Liver (tissue), 9 donors: ENCODE results near the gene ZNF142. TPM values are rescaled to one million over a fixed set of nuclear protein-coding genes. Genes with fewer than 3 reads are reported as not detected.

Experiments used
- DNase-seq: peaks from one replicate; pipeline ENCODE4 v3.0.0-alpha.2; 2017; ENCODE audit warnings: low spot score
- H3K27ac ChIP-seq, 2 donors: one replicate each; pipeline ENCODE4 v1.7.0; 2013; ENCODE audit warnings: inconsistent platforms in 2 of 2, low read length in 2 of 2, control low read depth in 1 of 2, low read depth in 1 of 2, mild to moderate bottlenecking in 1 of 2
- H3K27me3 ChIP-seq, 4 donors: one replicate each; pipeline versions ENCODE4 v1.6.1 to v1.7.0; 2013; ENCODE audit warnings: low read length in 3 of 4, inconsistent platforms in 1 of 4, mild to moderate bottlenecking in 1 of 4, moderate library complexity in 1 of 4; ENCODE audit not compliant: control insufficient read depth in 4 of 4, insufficient read depth in 4 of 4
- H3K36me3 ChIP-seq, 4 donors: one replicate each; pipeline versions ENCODE4 v1.6.1 to v1.7.0; 2013; ENCODE audit warnings: low read length in 3 of 4, mild to moderate bottlenecking in 3 of 4, low read depth in 1 of 4, moderate library complexity in 1 of 4; ENCODE audit not compliant: control insufficient read depth in 4 of 4, insufficient read depth in 3 of 4
- H3K4me1 ChIP-seq, 4 donors: one replicate each; pipeline versions ENCODE4 v1.6.1 to v1.7.0; 2013; ENCODE audit warnings: low read length in 3 of 4, mild to moderate bottlenecking in 3 of 4, moderate library complexity in 1 of 4; ENCODE audit not compliant: control insufficient read depth in 4 of 4, insufficient read depth in 4 of 4
- H3K4me3 ChIP-seq, 3 donors: one replicate each; pipeline versions ENCODE4 v1.6.1 to v1.7.0; 2013; ENCODE audit warnings: low read length in 3 of 3, control low read depth in 1 of 3, low read depth in 1 of 3, mild to moderate bottlenecking in 1 of 3
- H3K9ac ChIP-seq, 2 donors: one replicate each; pipeline ENCODE4 v1.7.0; 2013; ENCODE audit warnings: low read length in 2 of 2, mild to moderate bottlenecking in 2 of 2, moderate library complexity in 2 of 2, control low read depth in 1 of 2, low read depth in 1 of 2
- H3K9me3 ChIP-seq, 4 donors: one replicate each; pipeline versions ENCODE4 v1.6.1 to v1.7.0; 2013; ENCODE audit warnings: low read length in 3 of 4; ENCODE audit not compliant: control insufficient read depth in 4 of 4
- EGR1 ChIP-seq, 2 donors: IDR thresholded peaks; 2 replicates each; pipeline ENCODE4 v1.6.1; 2016 to 2018; ENCODE audit warnings: antibody characterized with exemption in 2 of 2, low read depth in 2 of 2
- FOXA1 ChIP-seq: IDR thresholded peaks from 2 replicates; pipeline ENCODE4 v1.6.1; 2016; ENCODE audit warnings: antibody characterized with exemption
- FOXA2 ChIP-seq: IDR thresholded peaks from 2 replicates; pipeline ENCODE4 v1.6.1; 2016; ENCODE audit warnings: antibody characterized with exemption
- GABPA ChIP-seq, 2 donors: IDR thresholded peaks in 1 of 2; conservative IDR thresholded peaks in 1 of 2; 2 replicates each; pipeline ENCODE4 v1.6.1; 2016; ENCODE audit warnings: antibody characterized with exemption in 2 of 2, mild to moderate bottlenecking in 1 of 2, moderate library complexity in 1 of 2
- HNF4A ChIP-seq, 2 donors: conservative IDR thresholded peaks; 2 replicates each; pipeline ENCODE4 v1.6.1; 2016; ENCODE audit warnings: antibody characterized with exemption in 2 of 2, mild to moderate bottlenecking in 2 of 2
- HNF4G ChIP-seq: IDR thresholded peaks from 2 replicates; pipeline ENCODE4 v1.6.1; 2016; ENCODE audit warnings: antibody characterized with exemption
- NR2F2 ChIP-seq: IDR thresholded peaks from 2 replicates; pipeline ENCODE4 v1.6.1; 2016; ENCODE audit warnings: antibody characterized with exemption
- RAD21 ChIP-seq, 2 donors: IDR thresholded peaks; 2 replicates each; pipeline ENCODE4 v1.6.1; 2016; ENCODE audit warnings: antibody characterized with exemption in 2 of 2, mild to moderate bottlenecking in 2 of 2
- RXRA ChIP-seq, 2 donors: IDR thresholded peaks; 2 replicates each; pipeline ENCODE4 v1.6.1; 2017 to 2018; ENCODE audit warnings: antibody characterized with exemption in 2 of 2, mild to moderate bottlenecking in 1 of 2
- SP1 ChIP-seq: IDR thresholded peaks from 2 replicates; pipeline ENCODE4 v1.6.1; 2018; ENCODE audit warnings: antibody characterized with exemption, mild to moderate bottlenecking
- TAF1 ChIP-seq: conservative IDR thresholded peaks from 2 replicates; pipeline ENCODE4 v1.6.1; 2016; ENCODE audit warnings: antibody characterized with exemption, mild to moderate bottlenecking
- YY1 ChIP-seq: IDR thresholded peaks from 2 replicates; pipeline ENCODE4 v1.6.1; 2016; ENCODE audit warnings: antibody characterized with exemption, mild to moderate bottlenecking
- WGBS: extraction: QIAGEN DNeasy Blood & Tissue Kit; methylation state at CpG from one replicate; pipeline ENCODE4 v1.1.7; 2013; 5-methylcytosine and 5-hydroxymethylcytosine counted together
- polyA plus RNA-seq, 2 donors: library from polyadenylated mRNA; stranded (reverse) in 1 of 2; unstranded in 1 of 2; fragments of 200-250 nt in 1 of 2; fragments of >200 nt in 1 of 2; fragmentation: Nextera tagmentation in 1 of 2; extraction: Ambion mirVana in 1 of 2; gene quantifications; one replicate each; pipeline versions ENCODE4 v1.2.1 to v1.2.3, GENCODE V29; 2013 to 2015
- total RNA-seq, 2 donors: library from RNA; depleted of rRNA; stranded (reverse); fragments of >200 nt; gene quantifications; one replicate each; pipeline ENCODE4 v1.2.3, GENCODE V29; 2014
- TF ChIP-seq, protein P1 (sequence below): IDR thresholded peaks from 2 replicates; pipeline ENCODE4 v1.6.1; 2016; ENCODE audit warnings: antibody characterized with exemption
- TF ChIP-seq, protein P2 (sequence below): IDR thresholded peaks from 2 replicates; pipeline ENCODE4 v1.6.1; 2016; ENCODE audit warnings: antibody characterized with exemption
- TF ChIP-seq, protein P3 (sequence below): IDR thresholded peaks from 2 replicates; pipeline ENCODE4 v1.6.1; 2016; ENCODE audit warnings: antibody characterized with exemption
- TF ChIP-seq, protein P4 (sequence below): fragments of 150-350 bp; IDR thresholded peaks from 2 replicates; pipeline ENCODE4 v1.5.1; 2017; ENCODE audit warnings: improper control_type of control experiment, low read depth, low read length; ENCODE audit not compliant: missing input control
- TF ChIP-seq, protein P5 (sequence below): IDR thresholded peaks from 2 replicates; pipeline ENCODE4 v1.6.1; 2016; ENCODE audit warnings: antibody characterized with exemption, mild to moderate bottlenecking
- donor health status: healthy.
- donor health status: healthy.
- donor health status: healthy.
- donor health status: healthy.
- donor health status: healthy.

ZNF142 gene
- total and polyA plus RNA-seq, 4 donors: 2.2 to 7.4 (median 4.8) TPM

DNA sequence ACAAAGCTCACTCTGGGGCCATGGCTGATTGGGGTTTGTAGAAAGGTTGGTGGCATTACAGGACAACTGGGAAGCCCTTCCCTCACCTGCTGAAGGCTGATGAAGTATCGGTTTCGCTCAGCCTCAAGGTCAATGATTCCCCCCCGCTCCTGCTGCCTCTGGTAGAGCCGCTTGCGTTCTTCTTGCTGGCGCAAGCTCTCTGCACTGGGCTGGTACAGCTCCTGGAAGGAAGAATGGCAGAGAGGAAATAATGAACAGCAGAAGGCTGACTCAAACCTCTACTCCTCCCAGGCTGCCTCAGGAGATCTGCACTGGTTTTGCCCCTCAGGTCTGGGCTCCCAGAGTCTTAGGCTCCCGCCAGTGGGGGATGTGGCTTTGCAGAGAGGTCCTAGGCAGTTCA, 5.2 kb upstream of the ZNF142 start:
- H3K4me1 ChIP-seq: peaks cover 5 to 9% (median 7%) of the 10 kb centered on the region in 4 donors
- no peak overlapping the region for H3K9ac ChIP-seq
- H3K36me3 ChIP-seq: peaks cover 26 to 60% (median 46%) of the 10 kb centered on the region in 4 donors
- H3K27me3 ChIP-seq: no peaks in the 10 kb centered on the region
- no peak overlapping the region for H3K4me3 ChIP-seq
- TF ChIP-seq RXRA (IDR thresholded peaks at IDR 0.05): no peak
- H3K27ac ChIP-seq: no peak overlapping the region
- no peaks in the 10 kb centered on the region for H3K9me3 ChIP-seq
- 98% methylated on average over 7 of the region's 7 CpGs for whole genome bisulfite sequencing
- DNase-seq: no peak

DNA sequence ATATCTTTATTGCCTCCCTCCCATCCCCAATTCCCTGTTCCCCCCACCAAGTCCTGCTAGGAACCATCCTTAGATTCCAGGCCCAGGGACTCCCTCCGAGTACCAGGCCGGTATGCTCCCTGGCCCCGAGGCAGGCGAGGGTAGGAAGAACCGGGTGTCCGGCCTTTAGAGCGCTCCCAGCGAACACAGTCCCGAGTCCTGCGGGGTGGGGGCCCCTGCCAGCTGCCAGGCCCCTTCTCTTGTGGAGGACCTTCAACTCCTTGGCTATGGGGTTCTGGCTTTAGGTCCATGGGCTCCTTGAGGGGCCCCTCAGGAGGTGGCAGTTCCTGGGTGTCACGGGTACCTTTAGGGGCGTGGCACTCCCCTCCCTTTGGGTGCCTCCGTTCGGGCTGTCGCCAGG, 4.5 kb upstream of the ZNF142 start:
- Histone ChIP-seq H3K27me3 (no peaks in the 10 kb centered on the region), H3K27ac (no peak overlapping the region), H3K4me1 (peaks cover 5 to 12% (median 8%) of the 10 kb centered on the region in 4 donors), H3K36me3 (peaks cover 26 to 60% (median 46%) of the 10 kb centered on the region in 4 donors), H3K9ac (no peak overlapping the region), H3K9me3 (no peaks in the 10 kb centered on the region), H3K4me3 (no peak overlapping the region)
- WGBS: 93% methylated on average over 15 of the region's 15 CpGs
- no peak for DNase-seq
- no peak for TF ChIP-seq NR2F2

DNA sequence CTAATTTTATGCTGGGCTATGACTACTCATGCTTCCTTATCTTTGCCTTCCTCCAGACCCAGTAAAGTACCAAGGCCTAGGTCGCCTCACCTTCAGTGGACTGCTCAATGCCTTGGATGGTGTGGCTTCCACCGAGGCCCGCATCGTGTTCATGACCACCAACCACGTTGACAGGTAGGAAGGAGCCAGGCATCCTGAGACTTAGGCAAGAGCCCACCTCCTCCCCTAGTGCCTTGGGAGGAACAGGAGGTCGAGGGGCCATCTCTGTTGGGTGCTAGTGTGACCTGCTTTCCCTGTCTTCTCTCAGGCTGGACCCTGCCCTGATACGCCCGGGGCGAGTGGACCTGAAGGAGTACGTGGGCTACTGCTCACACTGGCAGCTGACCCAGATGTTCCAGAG, 3.4 kb upstream of the ZNF142 start:
- H3K27me3 ChIP-seq: no peaks in the 10 kb centered on the region
- peaks cover 9 to 22% (median 14%) of the 10 kb centered on the region in 4 donors for H3K4me1 ChIP-seq
- H3K9ac ChIP-seq: no peak overlapping the region
- WGBS: 94% methylated on average over 10 of the region's 10 CpGs
- no peak for DNase-seq
- no peak overlapping the region for H3K4me3 ChIP-seq
- no peaks in the 10 kb centered on the region for H3K9me3 ChIP-seq
- H3K27ac ChIP-seq: no peak overlapping the region
- TF ChIP-seq, protein P1, sequence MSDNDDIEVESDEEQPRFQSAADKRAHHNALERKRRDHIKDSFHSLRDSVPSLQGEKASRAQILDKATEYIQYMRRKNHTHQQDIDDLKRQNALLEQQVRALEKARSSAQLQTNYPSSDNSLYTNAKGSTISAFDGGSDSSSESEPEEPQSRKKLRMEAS: no peak
- TF ChIP-seq GABPA (IDR thresholded peaks at IDR 0.05 in 1 of 2, conservative IDR thresholded peaks at IDR 0.05 in 1 of 2): no peak
- TF ChIP-seq YY1: no peak
- TF ChIP-seq RAD21 (IDR thresholded peaks at IDR 0.05): no peak
- no peak for TF ChIP-seq FOXA2
- no peak for TF ChIP-seq HNF4A (conservative IDR thresholded peaks at IDR 0.05)
- no peak for TF ChIP-seq NR2F2
- TF ChIP-seq, protein P2, sequence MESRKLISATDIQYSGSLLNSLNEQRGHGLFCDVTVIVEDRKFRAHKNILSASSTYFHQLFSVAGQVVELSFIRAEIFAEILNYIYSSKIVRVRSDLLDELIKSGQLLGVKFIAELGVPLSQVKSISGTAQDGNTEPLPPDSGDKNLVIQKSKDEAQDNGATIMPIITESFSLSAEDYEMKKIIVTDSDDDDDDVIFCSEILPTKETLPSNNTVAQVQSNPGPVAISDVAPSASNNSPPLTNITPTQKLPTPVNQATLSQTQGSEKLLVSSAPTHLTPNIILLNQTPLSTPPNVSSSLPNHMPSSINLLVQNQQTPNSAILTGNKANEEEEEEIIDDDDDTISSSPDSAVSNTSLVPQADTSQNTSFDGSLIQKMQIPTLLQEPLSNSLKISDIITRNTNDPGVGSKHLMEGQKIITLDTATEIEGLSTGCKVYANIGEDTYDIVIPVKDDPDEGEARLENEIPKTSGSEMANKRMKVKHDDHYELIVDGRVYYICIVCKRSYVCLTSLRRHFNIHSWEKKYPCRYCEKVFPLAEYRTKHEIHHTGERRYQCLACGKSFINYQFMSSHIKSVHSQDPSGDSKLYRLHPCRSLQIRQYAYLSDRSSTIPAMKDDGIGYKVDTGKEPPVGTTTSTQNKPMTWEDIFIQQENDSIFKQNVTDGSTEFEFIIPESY: no peak
- TF ChIP-seq EGR1 (IDR thresholded peaks at IDR 0.05; ENCODE audit: low read depth in 2 of 2): no peak
- TF ChIP-seq, protein P3, sequence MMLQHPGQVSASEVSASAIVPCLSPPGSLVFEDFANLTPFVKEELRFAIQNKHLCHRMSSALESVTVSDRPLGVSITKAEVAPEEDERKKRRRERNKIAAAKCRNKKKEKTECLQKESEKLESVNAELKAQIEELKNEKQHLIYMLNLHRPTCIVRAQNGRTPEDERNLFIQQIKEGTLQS: no peak
- no peak for TF ChIP-seq HNF4G
- no peak for TF ChIP-seq SP1
- TF ChIP-seq, protein P4, sequence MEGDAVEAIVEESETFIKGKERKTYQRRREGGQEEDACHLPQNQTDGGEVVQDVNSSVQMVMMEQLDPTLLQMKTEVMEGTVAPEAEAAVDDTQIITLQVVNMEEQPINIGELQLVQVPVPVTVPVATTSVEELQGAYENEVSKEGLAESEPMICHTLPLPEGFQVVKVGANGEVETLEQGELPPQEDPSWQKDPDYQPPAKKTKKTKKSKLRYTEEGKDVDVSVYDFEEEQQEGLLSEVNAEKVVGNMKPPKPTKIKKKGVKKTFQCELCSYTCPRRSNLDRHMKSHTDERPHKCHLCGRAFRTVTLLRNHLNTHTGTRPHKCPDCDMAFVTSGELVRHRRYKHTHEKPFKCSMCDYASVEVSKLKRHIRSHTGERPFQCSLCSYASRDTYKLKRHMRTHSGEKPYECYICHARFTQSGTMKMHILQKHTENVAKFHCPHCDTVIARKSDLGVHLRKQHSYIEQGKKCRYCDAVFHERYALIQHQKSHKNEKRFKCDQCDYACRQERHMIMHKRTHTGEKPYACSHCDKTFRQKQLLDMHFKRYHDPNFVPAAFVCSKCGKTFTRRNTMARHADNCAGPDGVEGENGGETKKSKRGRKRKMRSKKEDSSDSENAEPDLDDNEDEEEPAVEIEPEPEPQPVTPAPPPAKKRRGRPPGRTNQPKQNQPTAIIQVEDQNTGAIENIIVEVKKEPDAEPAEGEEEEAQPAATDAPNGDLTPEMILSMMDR: no peak
- no peak for TF ChIP-seq TAF1
- TF ChIP-seq FOXA1: no peak
- no peak for TF ChIP-seq RXRA (IDR thresholded peaks at IDR 0.05)
- TF ChIP-seq, protein P5, sequence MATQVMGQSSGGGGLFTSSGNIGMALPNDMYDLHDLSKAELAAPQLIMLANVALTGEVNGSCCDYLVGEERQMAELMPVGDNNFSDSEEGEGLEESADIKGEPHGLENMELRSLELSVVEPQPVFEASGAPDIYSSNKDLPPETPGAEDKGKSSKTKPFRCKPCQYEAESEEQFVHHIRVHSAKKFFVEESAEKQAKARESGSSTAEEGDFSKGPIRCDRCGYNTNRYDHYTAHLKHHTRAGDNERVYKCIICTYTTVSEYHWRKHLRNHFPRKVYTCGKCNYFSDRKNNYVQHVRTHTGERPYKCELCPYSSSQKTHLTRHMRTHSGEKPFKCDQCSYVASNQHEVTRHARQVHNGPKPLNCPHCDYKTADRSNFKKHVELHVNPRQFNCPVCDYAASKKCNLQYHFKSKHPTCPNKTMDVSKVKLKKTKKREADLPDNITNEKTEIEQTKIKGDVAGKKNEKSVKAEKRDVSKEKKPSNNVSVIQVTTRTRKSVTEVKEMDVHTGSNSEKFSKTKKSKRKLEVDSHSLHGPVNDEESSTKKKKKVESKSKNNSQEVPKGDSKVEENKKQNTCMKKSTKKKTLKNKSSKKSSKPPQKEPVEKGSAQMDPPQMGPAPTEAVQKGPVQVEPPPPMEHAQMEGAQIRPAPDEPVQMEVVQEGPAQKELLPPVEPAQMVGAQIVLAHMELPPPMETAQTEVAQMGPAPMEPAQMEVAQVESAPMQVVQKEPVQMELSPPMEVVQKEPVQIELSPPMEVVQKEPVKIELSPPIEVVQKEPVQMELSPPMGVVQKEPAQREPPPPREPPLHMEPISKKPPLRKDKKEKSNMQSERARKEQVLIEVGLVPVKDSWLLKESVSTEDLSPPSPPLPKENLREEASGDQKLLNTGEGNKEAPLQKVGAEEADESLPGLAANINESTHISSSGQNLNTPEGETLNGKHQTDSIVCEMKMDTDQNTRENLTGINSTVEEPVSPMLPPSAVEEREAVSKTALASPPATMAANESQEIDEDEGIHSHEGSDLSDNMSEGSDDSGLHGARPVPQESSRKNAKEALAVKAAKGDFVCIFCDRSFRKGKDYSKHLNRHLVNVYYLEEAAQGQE: no peak
- H3K36me3 ChIP-seq: peaks cover 23 to 56% (median 40%) of the 10 kb centered on the region in 4 donors
